ENCODE measurements around the gene SGMS1. TPM values are rescaled to one million over a fixed set of nuclear protein-coding genes. Genes with fewer than 3 reads are reported as not detected.
"Not testable (repeated sequence)": the region's sequence is repeated elsewhere in the genome, so short reads cannot be mapped to it uniquely, and the experiment has no call there.

Gene SGMS1
- total RNA-seq, 1 experiment from 2014 or later, result 31.8 TPM

- DNase-seq (ENCODE audit: low read depth), result peak; percentile 39
These were observed 113.0 kb downstream of the SGMS1 start for GRCh38 chr10:50510517-50511473.

- no peak for DNase-seq (ENCODE audit: low read depth)
These were observed 115.3 kb downstream of the SGMS1 start for GRCh38 chr10:50508315-50509051.

- DNase-seq (ENCODE audit: low read depth), result peak; percentile 24
These were observed 116.7 kb downstream of the SGMS1 start for GRCh38 chr10:50506861-50507573.

GRCh38 chr10:50504389-50504788 lies 119.4 kb downstream of the SGMS1 start:
- DNase-seq (ENCODE audit: low read depth), result no peak

GRCh38 chr10:50503661-50504320 lies 120.0 kb downstream of the SGMS1 start:
- DNase-seq (ENCODE audit: low read depth), result no peak

- DNase-seq (ENCODE audit: low read depth), result not testable (repeated sequence)
These were observed 120.6 kb downstream of the SGMS1 start for GRCh38 chr10:50503156-50503555.

GRCh38 chr10:50501924-50502452 lies 121.8 kb downstream of the SGMS1 start:
- DNase-seq (ENCODE audit: low read depth), result no peak

- DNase-seq (ENCODE audit: low read depth), result peak; percentile 16
These were observed 122.3 kb downstream of the SGMS1 start for GRCh38 chr10:50501478-50501877.

GRCh38 chr10:50498465-50498864 lies 125.3 kb downstream of the SGMS1 start:
- no peak for DNase-seq (ENCODE audit: low read depth)

- DNase-seq (ENCODE audit: low read depth), result peak; percentile 49
These were observed 126.0 kb downstream of the SGMS1 start for GRCh38 chr10:50497758-50498157.

- DNase-seq (ENCODE audit: low read depth), result no peak
These were observed 127.5 kb downstream of the SGMS1 start for GRCh38 chr10:50496228-50496627.

GRCh38 chr10:50490241-50490640 lies 133.5 kb downstream of the SGMS1 start:
- DNase-seq (ENCODE audit: low read depth), result no peak

GRCh38 chr10:50484550-50484949 lies 139.2 kb downstream of the SGMS1 start:
- DNase-seq (ENCODE audit: low read depth), result not testable (repeated sequence)

GRCh38 chr10:50480054-50481007 lies 143.4 kb downstream of the SGMS1 start:
- DNase-seq (ENCODE audit: low read depth), result no peak

GRCh38 chr10:50477287-50478203 lies 146.2 kb downstream of the SGMS1 start:
- DNase-seq (ENCODE audit: low read depth), result no peak

- no peak for DNase-seq (ENCODE audit: low read depth)
These were observed 150.0 kb downstream of the SGMS1 start for GRCh38 chr10:50473756-50474155.

- no peak for DNase-seq (ENCODE audit: low read depth)
These were observed 150.8 kb downstream of the SGMS1 start for GRCh38 chr10:50472914-50473313.

- no peak for DNase-seq (ENCODE audit: low read depth)
These were observed 152.2 kb downstream of the SGMS1 start for GRCh38 chr10:50471583-50471975.
